HUES64 (cell line): ENCODE data around the gene KLF8.

Experiments
- H3K27ac ChIP-seq: 2 replicates; pipeline ENCODE4 v1.7.0; 2013; ENCODE audit warnings: low read depth, low read length, inconsistent platforms
- H3K27me3 ChIP-seq: 2 replicates; pipeline ENCODE4 v1.6.1; 2013; ENCODE audit warnings: mild to moderate bottlenecking, low read length; ENCODE audit not compliant: insufficient read depth
- H3K36me3 ChIP-seq: 2 replicates; pipeline ENCODE4 v1.6.1; 2013; ENCODE audit warnings: mild to moderate bottlenecking, low read length; ENCODE audit not compliant: insufficient read depth
- H3K4me1 ChIP-seq: 2 replicates; pipeline ENCODE4 v1.6.1; 2013; ENCODE audit warnings: mild to moderate bottlenecking, low read length, moderate library complexity; ENCODE audit not compliant: insufficient read depth
- H3K4me3 ChIP-seq: 2 replicates; pipeline ENCODE4 v1.5.1; 2013; ENCODE audit warnings: mild to moderate bottlenecking, low read length, moderate library complexity
- H3K9ac ChIP-seq: 2 replicates; pipeline ENCODE4 v1.6.1; 2013; ENCODE audit warnings: mild to moderate bottlenecking, low read depth, low read length
- H3K9me3 ChIP-seq: 2 replicates; pipeline ENCODE4 v1.6.1; 2013; ENCODE audit warnings: low read depth, low read length; ENCODE audit not compliant: insufficient read depth
- WGBS: fragments of 150-250, 120-280 bp; methylation state at CpG from one replicate; pipeline ENCODE4 v1.1.7; 2013; ENCODE audit warnings: missing lambda C conversion rate; 5-methylcytosine and 5-hydroxymethylcytosine counted together

KLF8 gene

GRCh38 chrX:56233682-56234081 is 1.5 kb downstream of the KLF8 start:
- H3K27ac ChIP-seq, result no peak overlapping the region
- 2% methylated on average over 7 of the region's 8 CpGs for WGBS
- no peaks in the 10 kb centered on the region for H3K36me3 ChIP-seq
- H3K9ac ChIP-seq, result no peak overlapping the region
- no peaks in the 10 kb centered on the region for H3K9me3 ChIP-seq
- H3K4me1 ChIP-seq, result peaks cover 12% of the 10 kb centered on the region
- no peaks in the 10 kb centered on the region for H3K27me3 ChIP-seq
- peak overlapping the region; percentile 78 for H3K4me3 ChIP-seq

- WGBS, result 13% methylated on average over 4 of the region's 5 CpGs
- Histone ChIP-seq H3K9ac (no peak overlapping the region), H3K4me3 (no peak overlapping the region), H3K36me3 (no peaks in the 10 kb centered on the region), H3K27me3 (no peaks in the 10 kb centered on the region), H3K9me3 (no peaks in the 10 kb centered on the region), H3K27ac (no peak overlapping the region), H3K4me1 (no peaks in the 10 kb centered on the region)
These were observed 16.3 kb downstream of the KLF8 start for GRCh38 chrX:56248492-56248891.

- no peak overlapping the region for H3K4me3 ChIP-seq
- H3K4me1 ChIP-seq, result no peaks in the 10 kb centered on the region
- H3K9ac ChIP-seq, result no peak overlapping the region
- no peak overlapping the region for H3K27ac ChIP-seq
- 95% methylated on average over 10 of the region's 10 CpGs for WGBS
- H3K36me3 ChIP-seq, result no peaks in the 10 kb centered on the region
- H3K9me3 ChIP-seq, result no peaks in the 10 kb centered on the region
- H3K27me3 ChIP-seq, result no peaks in the 10 kb centered on the region
These were observed 21.9 kb downstream of the KLF8 start for GRCh38 chrX:56253832-56254703.

GRCh38 chrX:56268888-56269287 is 36.7 kb downstream of the KLF8 start:
- no peaks in the 10 kb centered on the region for H3K27me3 ChIP-seq
- WGBS, result 78% methylated on average over 1 of the region's 1 CpG
- no peak overlapping the region for H3K27ac ChIP-seq
- no peaks in the 10 kb centered on the region for H3K4me1 ChIP-seq
- H3K36me3 ChIP-seq, result peaks cover 10% of the 10 kb centered on the region; the same call in 1 of the 2 replicates
- no peaks in the 10 kb centered on the region for H3K9me3 ChIP-seq
- H3K9ac ChIP-seq, result no peak overlapping the region
- H3K4me3 ChIP-seq, result no peak overlapping the region

DNA sequence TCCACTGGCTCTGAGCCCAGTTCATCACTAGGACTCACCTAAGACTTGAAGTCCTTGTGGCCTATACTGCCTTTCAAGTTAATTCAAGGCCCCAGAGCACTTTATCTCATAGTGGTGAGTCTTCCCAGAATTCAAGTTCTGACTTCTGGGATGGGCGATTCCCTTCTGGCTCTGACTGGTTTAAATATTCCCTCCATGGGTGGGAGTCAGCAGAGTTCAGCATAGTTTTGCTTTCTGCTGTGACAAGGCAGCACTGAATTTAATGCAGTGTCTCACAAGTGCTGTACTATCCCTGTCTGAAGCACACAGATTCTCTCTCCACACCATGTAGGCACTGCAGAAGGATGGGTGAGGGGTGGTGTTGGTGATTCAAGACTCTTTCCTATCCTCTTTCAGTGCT is 46.5 kb downstream of the KLF8 start:
- no peaks in the 10 kb centered on the region for H3K9me3 ChIP-seq
- H3K9ac ChIP-seq, result no peak overlapping the region
- H3K36me3 ChIP-seq, result no peaks in the 10 kb centered on the region
- H3K4me1 ChIP-seq, result no peaks in the 10 kb centered on the region
- 85% methylated on average over 1 of the region's 1 CpG for WGBS
- H3K27me3 ChIP-seq, result no peaks in the 10 kb centered on the region
- no peak overlapping the region for H3K27ac ChIP-seq
- no peak overlapping the region for H3K4me3 ChIP-seq

DNA sequence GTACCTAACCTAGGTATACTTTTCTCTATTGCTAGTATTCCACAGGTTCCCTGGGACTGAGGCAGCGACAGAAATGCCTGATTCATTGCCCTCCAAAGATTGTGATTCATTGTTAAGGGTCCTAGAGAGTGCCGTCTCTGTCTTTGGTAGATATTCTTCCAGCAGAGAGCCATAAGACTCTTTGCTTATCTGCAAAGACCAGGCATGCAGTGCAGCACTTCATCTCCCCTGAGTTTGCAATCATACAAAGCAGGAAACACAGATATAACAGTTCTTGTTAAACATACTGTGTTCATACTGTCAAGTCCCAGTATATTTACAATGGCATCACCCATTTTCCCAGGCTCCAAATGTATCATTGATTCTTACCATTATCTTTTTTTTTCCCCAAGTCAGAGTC is 47.7 kb downstream of the KLF8 start:
- no peak overlapping the region for H3K9ac ChIP-seq
- no peak overlapping the region for H3K4me3 ChIP-seq
- H3K36me3 ChIP-seq, result no peaks in the 10 kb centered on the region
- H3K9me3 ChIP-seq, result no peaks in the 10 kb centered on the region
- WGBS, result 83% methylated on average over 2 of the region's 2 CpGs
- H3K27ac ChIP-seq, result no peak overlapping the region
- no peaks in the 10 kb centered on the region for H3K4me1 ChIP-seq
- H3K27me3 ChIP-seq, result no peaks in the 10 kb centered on the region

- no peaks in the 10 kb centered on the region for H3K9me3 ChIP-seq
- H3K36me3 ChIP-seq, result no peaks in the 10 kb centered on the region
- no peaks in the 10 kb centered on the region for H3K27me3 ChIP-seq
- no peak overlapping the region for H3K9ac ChIP-seq
- H3K27ac ChIP-seq, result no peak overlapping the region
- no peaks in the 10 kb centered on the region for H3K4me1 ChIP-seq
- H3K4me3 ChIP-seq, result no peak overlapping the region
These were observed 49.6 kb downstream of the KLF8 start for GRCh38 chrX:56281789-56282188.

DNA sequence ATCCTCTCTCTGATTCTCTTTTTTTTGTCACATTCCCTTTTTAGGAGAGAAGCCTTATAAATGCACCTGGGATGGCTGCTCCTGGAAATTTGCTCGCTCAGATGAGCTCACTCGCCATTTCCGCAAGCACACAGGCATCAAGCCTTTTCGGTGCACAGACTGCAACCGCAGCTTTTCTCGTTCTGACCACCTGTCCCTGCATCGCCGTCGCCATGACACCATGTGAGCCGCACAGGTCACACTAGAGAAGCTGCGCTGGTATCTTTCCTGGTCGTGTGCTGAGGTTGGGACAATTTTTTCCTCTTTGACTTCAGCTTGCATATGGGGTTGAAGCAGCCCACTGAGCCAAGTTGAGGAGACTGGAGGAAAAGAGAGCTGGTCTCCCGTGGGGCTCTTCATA is 52.1 kb downstream of the KLF8 start:
- H3K4me1 ChIP-seq, result no peaks in the 10 kb centered on the region
- no peak overlapping the region for H3K4me3 ChIP-seq
- H3K9me3 ChIP-seq, result no peaks in the 10 kb centered on the region
- H3K27ac ChIP-seq, result no peak overlapping the region
- H3K9ac ChIP-seq, result no peak overlapping the region
- no peaks in the 10 kb centered on the region for H3K27me3 ChIP-seq
- 93% methylated on average over 13 of the region's 13 CpGs for WGBS
- no peaks in the 10 kb centered on the region for H3K36me3 ChIP-seq

- H3K4me3 ChIP-seq, result no peak overlapping the region
- WGBS, result 90% methylated on average over 2 of the region's 2 CpGs
- H3K4me1 ChIP-seq, result no peaks in the 10 kb centered on the region
- H3K27me3 ChIP-seq, result no peaks in the 10 kb centered on the region
- no peaks in the 10 kb centered on the region for H3K9me3 ChIP-seq
- no peaks in the 10 kb centered on the region for H3K36me3 ChIP-seq
- H3K27ac ChIP-seq, result no peak overlapping the region
- no peak overlapping the region for H3K9ac ChIP-seq
These were observed 56.5 kb downstream of the KLF8 start for GRCh38 chrX:56288608-56289007.

DNA sequence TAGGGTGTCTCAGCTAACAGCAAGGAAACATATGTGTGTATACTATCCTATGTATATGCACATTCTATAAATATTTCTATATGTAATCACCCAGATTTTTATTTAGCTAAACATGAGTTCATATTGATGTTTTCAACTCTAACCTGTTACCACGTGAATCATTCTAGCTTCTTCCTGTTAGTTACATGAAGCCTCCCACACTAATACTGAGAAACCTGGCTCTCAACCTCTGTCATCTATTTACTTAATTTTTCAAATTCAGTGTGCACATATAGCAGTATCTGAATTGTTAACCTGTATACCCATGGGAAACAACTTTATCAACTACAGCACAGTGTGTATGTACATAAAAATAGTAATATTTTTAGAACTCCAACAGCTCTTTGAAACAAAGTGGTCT is 57.3 kb downstream of the KLF8 start:
- Histone ChIP-seq H3K9me3 (no peaks in the 10 kb centered on the region), H3K27me3 (no peaks in the 10 kb centered on the region), H3K27ac (no peak overlapping the region), H3K4me1 (no peaks in the 10 kb centered on the region), H3K9ac (no peak overlapping the region), H3K4me3 (no peak overlapping the region), H3K36me3 (no peaks in the 10 kb centered on the region)
- WGBS, result 94% methylated on average over 1 of the region's 1 CpG

DNA sequence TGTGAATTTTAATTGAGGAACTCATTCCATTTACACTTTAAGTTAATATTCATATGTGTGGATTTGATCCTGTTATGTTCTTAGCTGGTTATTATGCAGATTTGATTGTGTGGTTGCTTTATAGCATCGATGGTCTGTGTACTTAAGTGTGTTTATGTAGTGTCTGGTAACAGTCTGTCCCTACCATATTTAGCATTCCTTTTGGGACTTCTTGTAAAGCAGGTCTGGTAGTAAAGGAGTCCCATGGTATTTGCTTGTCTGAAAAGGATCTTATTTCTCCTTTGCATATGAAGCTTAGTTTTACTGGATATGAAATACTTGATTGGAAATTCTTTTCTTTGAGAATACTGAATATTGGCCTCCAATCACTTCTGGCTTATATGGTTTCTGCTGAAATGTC is 76.6 kb downstream of the KLF8 start:
- no peak overlapping the region for H3K9ac ChIP-seq
- no peaks in the 10 kb centered on the region for H3K4me1 ChIP-seq
- no peak overlapping the region for H3K27ac ChIP-seq
- no peaks in the 10 kb centered on the region for H3K27me3 ChIP-seq
- no peaks in the 10 kb centered on the region for H3K36me3 ChIP-seq
- H3K9me3 ChIP-seq, result no peaks in the 10 kb centered on the region
- no peak overlapping the region for H3K4me3 ChIP-seq
- 82% methylated on average over 1 of the region's 1 CpG for WGBS

- H3K27ac ChIP-seq, result no peak overlapping the region
- WGBS, result 85% methylated on average over 4 of the region's 4 CpGs
- H3K27me3 ChIP-seq, result no peaks in the 10 kb centered on the region
- no peak overlapping the region for H3K9ac ChIP-seq
- H3K4me3 ChIP-seq, result no peak overlapping the region
- H3K36me3 ChIP-seq, result no peaks in the 10 kb centered on the region
- H3K4me1 ChIP-seq, result no peaks in the 10 kb centered on the region
- no peaks in the 10 kb centered on the region for H3K9me3 ChIP-seq
These were observed 77.7 kb downstream of the KLF8 start for GRCh38 chrX:56309881-56310280.
